NOMO-1 treated with dmso at 0.1 percent for 144 hours (cell line): ENCODE measurements around the gene MRPL44.
A peak's percentile ranks its signal among the peaks of the same experiment; 100 is the strongest.

Source experiments
- DNase-seq: peaks from one replicate; lab custom pipeline; 2025; ENCODE audit not compliant: unreplicated experiment; lab: John Stamatoyannopoulos, UW

The MRPL44 gene

GRCh38 chr2:223969856-223970255, 12.6 kb downstream of the MRPL44 start:
- DNase-seq = no peak

- DNase-seq = peak; percentile 35
These were observed 13.3 kb downstream of the MRPL44 start for GRCh38 chr2:223970343-223971128.

GRCh38 chr2:223971731-223972130, 14.5 kb downstream of the MRPL44 start:
- DNase-seq = no peak

GRCh38 chr2:223972656-223973102, 15.4 kb downstream of the MRPL44 start:
- no peak for DNase-seq

GRCh38 chr2:223973606-223974005, 16.3 kb downstream of the MRPL44 start:
- no peak for DNase-seq

GRCh38 chr2:223976635-223977226, 19.5 kb downstream of the MRPL44 start:
- DNase-seq = no peak

- DNase-seq = no peak
These were observed 21.2 kb downstream of the MRPL44 start for GRCh38 chr2:223978451-223978850.

- DNase-seq = no peak
These were observed 22.6 kb downstream of the MRPL44 start for GRCh38 chr2:223979730-223980396.

- DNase-seq = no peak
These were observed 23.1 kb downstream of the MRPL44 start for GRCh38 chr2:223980397-223980735.

GRCh38 chr2:223980803-223981202, 23.5 kb downstream of the MRPL44 start:
- no peak for DNase-seq

- no peak for DNase-seq
These were observed 24.0 kb downstream of the MRPL44 start for GRCh38 chr2:223981241-223981640.

GRCh38 chr2:223989206-223989855, 32.1 kb downstream of the MRPL44 start:
- no peak for DNase-seq

- DNase-seq = no peak
These were observed 32.6 kb downstream of the MRPL44 start for GRCh38 chr2:223989856-223990232.

GRCh38 chr2:223991611-223992010, 34.3 kb downstream of the MRPL44 start:
- DNase-seq = no peak

GRCh38 chr2:223993634-223994232, 36.5 kb downstream of the MRPL44 start:
- DNase-seq = peak; percentile 24

GRCh38 chr2:223994562-223995162, 37.4 kb downstream of the MRPL44 start:
- no peak for DNase-seq

GRCh38 chr2:223995569-223995968, 38.3 kb downstream of the MRPL44 start:
- no peak for DNase-seq

GRCh38 chr2:223996391-223996790, 39.1 kb downstream of the MRPL44 start:
- no peak for DNase-seq

GRCh38 chr2:223997938-223998337, 40.7 kb downstream of the MRPL44 start:
- no peak for DNase-seq

- DNase-seq = no peak
These were observed 41.7 kb downstream of the MRPL44 start for GRCh38 chr2:223998948-223999347.

GRCh38 chr2:223999862-224000261, 42.6 kb downstream of the MRPL44 start:
- no peak for DNase-seq
